Measurements from ENCODE around the gene CACNA2D4. TPM values are rescaled to one million over a fixed set of nuclear protein-coding genes. Genes with fewer than 3 reads are reported as not detected.

Gene CACNA2D4
- total RNA-seq, 1 experiment from 2014 or later: 3.6 TPM

DNA sequence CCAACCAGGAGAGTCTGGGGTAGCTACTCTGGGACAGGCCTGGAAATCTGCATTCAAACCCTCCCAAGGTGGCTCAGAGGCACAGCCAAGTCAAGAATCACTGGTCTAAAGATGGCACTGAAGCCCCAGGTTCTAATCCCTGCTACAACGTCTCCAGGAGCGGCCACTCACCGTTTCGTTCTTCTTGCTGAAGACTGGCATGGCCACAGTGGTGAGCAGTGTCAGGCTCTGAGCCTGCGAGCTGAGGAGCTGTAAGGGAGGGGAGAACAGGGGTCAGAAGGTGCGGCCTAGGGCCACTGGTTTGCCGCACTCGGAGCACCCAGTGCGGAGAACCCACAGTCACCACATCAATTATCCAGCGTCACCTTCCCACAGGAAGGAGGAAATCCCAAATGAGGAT lies 38.8 kb downstream of the CACNA2D4 start:
- Histone ChIP-seq H3K27me3 (no peaks in the 10 kb centered on the region), H3K4me3 (no peak overlapping the region), H3K9me3 (replicated peaks) (no peaks in the 10 kb centered on the region), H3K27ac (no peak overlapping the region), H3K4me1 (no peaks in the 10 kb centered on the region), H3K36me3 (no peaks in the 10 kb centered on the region)
- no peak for DNase-seq

DNA sequence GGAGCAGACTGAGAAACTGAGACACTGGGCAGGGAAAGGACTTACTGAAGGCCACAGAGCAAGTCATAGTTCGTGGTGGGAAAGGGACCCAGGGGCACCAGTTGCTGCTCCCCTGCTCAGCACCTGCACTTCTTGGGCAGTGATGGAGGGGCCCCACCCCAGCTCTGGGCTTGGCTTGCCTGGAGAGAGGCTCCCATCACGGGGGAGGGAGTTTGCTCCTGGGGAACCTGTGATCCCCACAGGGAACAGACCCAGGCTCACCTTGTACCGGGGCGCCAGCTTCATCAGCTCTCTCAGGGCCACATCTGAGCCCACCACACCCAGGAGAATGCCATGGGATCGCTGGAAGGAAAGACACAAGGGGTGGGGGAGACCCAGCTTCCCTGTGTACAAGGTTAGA lies 39.8 kb downstream of the CACNA2D4 start:
- Histone ChIP-seq H3K4me1 (no peaks in the 10 kb centered on the region), H3K27ac (no peak overlapping the region), H3K27me3 (no peaks in the 10 kb centered on the region), H3K36me3 (no peaks in the 10 kb centered on the region), H3K9me3 (replicated peaks) (no peaks in the 10 kb centered on the region), H3K4me3 (no peak overlapping the region)
- DNase-seq: no peak

DNA sequence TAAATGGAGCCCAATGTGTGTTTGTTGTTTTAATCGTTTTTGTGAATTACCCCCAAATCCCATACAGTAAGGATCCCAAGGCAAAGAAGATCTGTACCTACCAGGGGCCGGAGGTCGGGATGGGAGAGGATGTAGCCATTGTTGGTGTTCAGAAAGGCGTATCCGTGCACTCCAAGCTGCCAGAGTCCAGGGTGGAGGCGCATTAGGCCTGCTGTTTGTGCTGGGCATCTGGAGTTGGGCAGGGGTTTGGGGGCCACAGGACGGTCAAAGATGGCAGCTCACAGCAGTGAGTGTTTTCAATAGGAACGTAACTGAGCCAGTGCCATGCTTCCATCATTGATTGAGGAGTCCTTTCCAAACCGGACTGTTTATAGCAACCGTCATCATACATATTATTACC lies 40.2 kb downstream of the CACNA2D4 start:
- H3K4me1 ChIP-seq: no peaks in the 10 kb centered on the region
- no peaks in the 10 kb centered on the region for H3K27me3 ChIP-seq
- H3K9me3 ChIP-seq (replicated peaks): no peaks in the 10 kb centered on the region
- H3K4me3 ChIP-seq: no peak overlapping the region
- H3K36me3 ChIP-seq: no peaks in the 10 kb centered on the region
- DNase-seq: no peak
- H3K27ac ChIP-seq: no peak overlapping the region

DNA sequence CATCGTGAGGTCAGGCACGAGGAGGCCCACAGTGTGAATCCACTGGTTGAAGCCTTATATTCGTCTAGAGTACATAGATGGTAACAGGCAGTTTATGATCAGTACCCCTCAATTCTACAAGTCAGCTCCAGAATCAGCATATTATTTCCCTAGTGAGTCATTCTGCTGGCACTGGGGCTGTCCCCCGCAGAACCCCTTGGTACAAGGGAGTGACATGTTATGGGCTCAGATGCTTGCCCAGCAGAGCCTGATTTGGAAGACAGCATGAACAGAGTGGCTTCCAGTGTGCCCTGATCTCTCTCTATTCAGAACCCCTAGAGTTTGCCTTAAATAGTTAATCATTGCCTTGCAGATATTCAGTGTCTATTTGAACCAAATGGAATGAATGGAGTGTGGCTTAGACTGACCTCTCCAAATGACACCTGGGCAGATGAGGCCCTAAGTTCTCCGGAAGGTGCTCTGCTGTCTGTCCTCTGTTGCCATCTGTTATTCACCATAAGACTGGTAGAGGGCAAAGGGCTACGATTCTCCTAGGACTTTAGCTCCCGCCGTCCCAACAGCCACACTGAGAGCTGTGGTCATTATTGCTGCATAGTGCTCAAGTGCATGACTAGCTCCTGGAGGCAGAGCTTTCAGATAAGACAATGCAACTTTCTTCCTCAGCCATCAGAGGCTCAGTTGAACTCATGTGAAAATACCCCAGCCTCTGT lies 41.1 kb downstream of the CACNA2D4 start:
- no peak for DNase-seq
- H3K4me3 ChIP-seq: no peak overlapping the region
- H3K27ac ChIP-seq: no peak overlapping the region
- H3K4me1 ChIP-seq: no peaks in the 10 kb centered on the region
- H3K36me3 ChIP-seq: no peaks in the 10 kb centered on the region
- no peaks in the 10 kb centered on the region for H3K27me3 ChIP-seq
- H3K9me3 ChIP-seq (replicated peaks): no peaks in the 10 kb centered on the region

DNA sequence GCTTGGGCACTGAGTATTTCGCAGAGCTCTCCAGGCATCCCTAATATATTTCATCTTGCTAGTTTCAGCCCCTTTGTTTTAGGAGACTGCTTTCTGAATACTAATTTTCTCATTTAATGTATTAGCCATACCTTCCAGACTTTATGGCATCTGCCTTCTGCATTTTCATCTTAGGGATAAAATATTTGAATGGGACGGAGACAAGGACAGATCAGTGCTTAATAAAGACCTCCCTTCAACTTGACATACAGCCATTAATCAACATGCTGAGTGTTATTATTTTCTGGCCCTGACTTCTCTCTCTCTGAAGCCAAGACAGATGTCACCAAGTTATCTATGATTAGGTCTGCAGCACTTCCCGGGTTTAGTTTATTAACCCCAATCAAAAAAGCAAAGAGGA lies 42.4 kb downstream of the CACNA2D4 start:
- Histone ChIP-seq H3K36me3 (no peaks in the 10 kb centered on the region), H3K27me3 (no peaks in the 10 kb centered on the region), H3K27ac (no peak overlapping the region), H3K4me3 (no peak overlapping the region), H3K9me3 (replicated peaks) (no peaks in the 10 kb centered on the region), H3K4me1 (no peaks in the 10 kb centered on the region)
- no peak for DNase-seq

DNA sequence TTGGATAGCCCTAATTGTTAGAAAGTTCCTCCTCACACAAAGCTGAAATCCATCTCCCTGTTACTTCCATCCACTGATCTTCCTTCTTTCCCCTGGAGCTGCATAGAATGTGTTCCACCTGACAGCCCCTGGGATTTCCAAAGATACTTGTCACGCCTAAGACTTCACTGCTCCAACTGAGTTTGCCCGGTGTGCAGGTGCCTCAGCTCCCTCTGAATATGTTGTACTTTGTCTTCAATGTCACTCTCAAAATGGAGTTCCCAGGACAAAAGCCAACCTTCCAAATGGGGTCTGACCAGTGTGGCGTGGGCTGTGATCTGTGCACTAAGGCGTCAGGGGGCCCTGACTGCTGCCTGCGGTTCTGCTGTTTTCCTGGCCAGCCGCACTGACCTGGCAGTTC lies 42.8 kb downstream of the CACNA2D4 start:
- Histone ChIP-seq H3K9me3 (replicated peaks) (no peaks in the 10 kb centered on the region), H3K4me1 (no peaks in the 10 kb centered on the region), H3K27ac (no peak overlapping the region), H3K36me3 (no peaks in the 10 kb centered on the region), H3K27me3 (no peaks in the 10 kb centered on the region), H3K4me3 (no peak overlapping the region)
- DNase-seq: no peak

DNA sequence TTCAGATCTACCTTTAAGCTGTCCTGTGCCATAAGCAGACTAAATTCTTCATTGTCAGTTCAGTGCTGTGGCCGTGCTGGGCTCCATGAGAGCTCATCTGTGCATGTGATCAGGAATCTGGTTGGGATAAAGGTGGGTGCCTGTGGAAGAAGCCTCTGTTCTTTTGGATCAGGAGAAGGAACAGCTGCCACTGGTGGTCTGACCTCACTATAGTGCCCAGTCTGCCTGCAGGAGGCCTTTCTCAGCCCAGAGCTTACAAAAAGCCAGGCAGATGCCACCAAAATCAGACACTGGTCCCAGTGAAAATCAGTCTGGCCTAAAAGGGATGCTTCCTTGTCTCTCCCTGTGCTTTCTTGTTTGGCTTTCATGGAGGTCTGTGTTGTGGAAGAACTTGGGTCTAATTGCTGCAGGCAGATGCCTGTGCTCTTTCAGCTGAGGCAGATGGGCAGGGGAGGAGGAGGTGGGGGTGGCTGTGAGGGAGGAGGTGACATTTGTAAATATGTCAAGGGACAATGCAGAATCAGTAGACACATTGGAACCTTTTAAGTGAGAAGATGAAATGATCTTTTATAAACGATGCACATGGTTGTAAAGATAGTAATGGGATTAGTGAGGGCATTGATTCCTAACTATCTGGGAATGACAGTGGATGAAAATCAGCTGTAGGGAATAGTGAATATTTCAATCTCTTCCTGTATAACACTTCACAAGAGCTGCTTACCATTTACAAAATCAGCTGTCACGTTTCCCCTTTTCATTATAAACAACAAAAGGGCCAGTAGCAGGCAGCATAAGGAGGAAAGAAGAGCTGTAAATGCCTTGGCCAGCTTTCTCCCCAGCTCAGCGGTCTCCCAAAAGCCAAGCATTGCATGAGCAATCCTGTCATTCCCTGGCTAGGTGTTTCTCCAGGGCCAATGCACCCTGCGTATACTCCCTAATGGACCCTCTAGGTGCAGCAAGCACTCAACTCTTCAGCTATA lies 44.6 kb downstream of the CACNA2D4 start:
- no peak overlapping the region for H3K4me3 ChIP-seq
- H3K9me3 ChIP-seq (replicated peaks): no peaks in the 10 kb centered on the region
- no peaks in the 10 kb centered on the region for H3K27me3 ChIP-seq
- no peaks in the 10 kb centered on the region for H3K36me3 ChIP-seq
- DNase-seq: no peak
- no peaks in the 10 kb centered on the region for H3K4me1 ChIP-seq
- H3K27ac ChIP-seq: no peak overlapping the region

DNA sequence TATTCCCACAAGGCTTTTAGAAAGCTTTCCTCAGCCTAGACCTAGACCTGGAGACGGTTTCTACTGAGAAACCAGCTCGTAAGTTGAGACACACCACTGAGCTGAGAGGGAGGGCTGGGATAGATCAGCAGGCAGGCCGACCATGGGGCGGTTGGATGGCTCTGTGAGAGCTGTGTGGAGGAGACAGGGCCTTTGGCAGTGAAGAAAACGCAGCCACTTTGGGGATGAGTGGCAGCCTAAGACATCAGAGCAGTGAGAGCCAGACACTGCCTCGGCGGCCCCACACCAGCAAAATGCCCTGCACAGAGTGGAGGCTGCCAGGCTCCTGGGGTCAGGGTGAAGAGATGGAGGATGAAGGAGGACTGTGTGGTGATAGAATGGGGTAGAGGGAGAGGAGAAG lies 46.0 kb downstream of the CACNA2D4 start:
- Histone ChIP-seq H3K4me1 (no peaks in the 10 kb centered on the region), H3K36me3 (no peaks in the 10 kb centered on the region), H3K9me3 (replicated peaks) (no peaks in the 10 kb centered on the region), H3K4me3 (no peak overlapping the region), H3K27ac (no peak overlapping the region), H3K27me3 (no peaks in the 10 kb centered on the region)
- no peak for DNase-seq

DNA sequence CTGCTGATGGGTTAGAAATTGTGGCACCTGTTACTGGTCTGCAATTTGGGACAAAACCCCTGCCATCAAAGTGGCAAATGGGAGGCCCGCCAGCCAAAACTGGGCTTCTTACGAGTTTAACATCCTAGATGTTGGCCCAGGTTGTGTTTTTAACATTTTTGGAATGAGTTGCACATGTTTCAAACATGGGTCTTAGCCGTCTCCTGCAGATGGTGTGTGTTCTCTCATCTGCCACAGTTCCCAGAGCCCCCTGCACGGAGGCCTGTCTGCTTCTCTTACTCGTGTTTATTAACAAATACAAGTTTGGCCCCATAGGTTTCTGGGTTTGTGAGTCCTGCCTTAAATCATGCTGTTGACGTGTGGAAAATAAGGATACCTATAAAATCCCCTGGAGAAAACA lies 46.5 kb downstream of the CACNA2D4 start:
- no peak overlapping the region for H3K4me3 ChIP-seq
- H3K4me1 ChIP-seq: no peaks in the 10 kb centered on the region
- no peaks in the 10 kb centered on the region for H3K9me3 ChIP-seq (replicated peaks)
- DNase-seq: no peak
- H3K27me3 ChIP-seq: no peaks in the 10 kb centered on the region
- H3K27ac ChIP-seq: no peak overlapping the region
- H3K36me3 ChIP-seq: no peaks in the 10 kb centered on the region

DNA sequence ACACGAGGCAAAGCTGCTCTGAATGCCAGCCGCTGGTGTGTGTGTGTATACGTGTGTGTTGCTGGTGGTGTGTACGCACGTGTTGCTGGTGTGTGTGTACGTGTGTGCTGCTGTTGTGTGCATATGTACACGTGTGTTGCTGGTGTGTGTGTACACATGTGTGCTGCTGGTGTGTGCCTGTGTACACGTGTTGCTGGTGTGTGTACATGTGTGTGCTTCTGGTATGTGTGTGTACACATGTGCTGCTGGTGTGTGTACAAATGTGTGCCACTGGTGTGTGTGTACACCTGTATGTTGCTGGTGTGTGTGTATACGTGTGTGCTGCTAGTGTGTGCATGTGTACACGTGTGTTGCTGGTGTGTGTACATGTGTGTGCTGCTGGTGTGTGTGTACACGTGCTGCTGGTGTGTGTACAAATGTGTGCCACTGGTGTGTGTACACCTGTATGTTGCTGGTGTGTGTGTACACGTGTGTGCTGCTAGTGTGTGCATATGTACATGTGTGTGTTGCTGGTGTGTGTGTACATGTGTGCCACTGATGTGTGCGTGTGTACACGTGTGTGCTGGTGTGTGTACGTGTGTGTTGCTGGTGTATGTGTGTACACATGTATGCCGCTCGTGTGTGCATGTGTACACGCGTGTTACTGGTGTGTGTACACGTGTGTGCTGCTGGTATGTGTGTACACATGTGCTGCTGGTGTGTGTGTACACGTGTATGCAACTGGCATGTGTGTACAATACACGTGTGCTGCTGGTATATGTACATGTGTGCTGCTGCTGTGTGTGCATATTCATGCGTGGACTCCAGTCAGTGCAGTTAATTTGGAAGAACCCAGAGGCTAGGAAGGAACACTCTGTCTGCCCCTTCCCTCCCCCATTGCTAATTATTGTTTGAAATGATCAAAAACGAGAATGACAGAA lies 47.2 kb downstream of the CACNA2D4 start:
- Histone ChIP-seq H3K9me3 (replicated peaks) (no peaks in the 10 kb centered on the region), H3K27me3 (no peaks in the 10 kb centered on the region), H3K4me3 (no peak overlapping the region), H3K4me1 (no peaks in the 10 kb centered on the region), H3K27ac (no peak overlapping the region), H3K36me3 (no peaks in the 10 kb centered on the region)
- DNase-seq: no peak

DNA sequence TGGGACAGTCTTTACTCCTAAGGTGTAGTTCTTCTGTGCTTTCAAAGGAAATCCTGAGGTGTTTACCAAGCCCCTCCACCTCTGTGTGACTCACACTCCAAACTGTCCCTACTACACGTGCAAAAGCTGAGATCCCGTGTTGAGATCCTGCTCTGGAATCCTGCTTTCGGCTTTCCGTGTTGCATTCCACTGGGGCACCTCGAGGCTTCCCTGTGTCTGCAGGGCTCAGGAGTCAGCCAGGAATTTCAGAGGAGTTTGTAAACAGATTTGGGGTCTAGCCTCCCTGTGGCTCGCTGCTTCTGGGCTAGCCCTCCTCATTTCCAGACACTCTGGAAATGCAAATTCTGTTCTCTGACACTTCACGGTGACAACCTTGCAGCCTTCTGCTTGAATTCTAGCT lies 48.4 kb downstream of the CACNA2D4 start:
- no peak for DNase-seq
- no peaks in the 10 kb centered on the region for H3K9me3 ChIP-seq (replicated peaks)
- no peaks in the 10 kb centered on the region for H3K27me3 ChIP-seq

DNA sequence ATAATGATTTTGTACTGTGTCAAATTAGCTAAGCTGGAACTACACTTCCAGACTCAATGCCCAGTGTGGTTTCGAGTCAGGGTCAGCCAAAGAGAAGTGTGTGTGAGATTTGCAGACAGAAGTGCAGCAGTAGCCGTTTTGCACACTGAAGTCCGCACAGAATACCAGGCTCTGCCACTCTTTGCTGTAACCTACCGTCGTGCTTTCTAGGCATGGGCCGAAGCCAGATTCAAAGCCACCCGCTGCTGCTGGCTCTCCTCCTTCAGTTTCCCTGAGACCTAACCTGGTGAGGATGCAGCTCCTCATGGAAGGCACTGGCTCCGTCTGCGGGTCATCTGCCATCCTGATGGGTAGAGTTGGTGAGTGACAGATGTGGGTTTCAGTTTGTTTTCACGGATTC lies 49.3 kb downstream of the CACNA2D4 start:
- DNase-seq: no peak
- H3K27ac ChIP-seq: no peak overlapping the region

More for the DNA sequence above, 48.4 kb downstream of the CACNA2D4 start:
- H3K4me3 ChIP-seq: no peak overlapping the region
- no peaks in the 10 kb centered on the region for H3K36me3 ChIP-seq
- no peaks in the 10 kb centered on the region for H3K4me1 ChIP-seq
- no peak overlapping the region for H3K27ac ChIP-seq

DNA sequence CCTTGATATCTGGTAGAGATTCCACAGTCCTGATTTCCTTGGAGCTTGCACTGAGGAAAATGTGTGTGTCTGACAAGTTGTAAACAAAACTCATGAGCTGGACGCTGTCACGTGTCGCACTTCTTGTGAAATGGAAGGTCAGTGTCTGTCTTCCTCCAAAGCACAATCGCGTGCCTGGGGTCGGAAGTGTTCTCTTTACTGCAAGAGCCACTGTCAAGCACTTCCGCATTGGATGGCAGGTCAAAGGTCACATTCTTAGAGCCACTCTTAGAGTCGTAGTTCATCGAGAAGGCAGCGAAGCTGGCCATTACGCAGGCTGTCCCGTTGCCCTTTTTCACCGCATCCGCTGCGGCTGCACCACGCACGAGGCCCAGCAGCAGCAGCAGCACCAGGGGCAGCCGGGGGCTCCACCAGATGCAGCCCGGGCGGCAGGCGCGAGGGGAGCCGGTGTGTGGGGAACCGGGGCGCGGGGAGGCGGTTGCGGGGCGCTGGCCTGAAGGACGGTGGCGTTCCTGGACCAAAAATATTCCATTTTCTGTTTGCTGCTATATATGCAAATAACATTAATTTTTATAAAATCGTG lies 53.1 kb downstream of the CACNA2D4 start:
- Histone ChIP-seq H3K9me3 (replicated peaks) (no peaks in the 10 kb centered on the region), H3K27me3 (no peaks in the 10 kb centered on the region), H3K36me3 (no peaks in the 10 kb centered on the region; the same call in 1 of the 2 replicates), H3K27ac (no peak overlapping the region), H3K4me3 (no peak overlapping the region), H3K4me1 (no peaks in the 10 kb centered on the region)
- no peak for DNase-seq

More for the DNA sequence above, 49.3 kb downstream of the CACNA2D4 start:
- H3K4me1 ChIP-seq: no peaks in the 10 kb centered on the region
- no peaks in the 10 kb centered on the region for H3K9me3 ChIP-seq (replicated peaks)
- no peaks in the 10 kb centered on the region for H3K27me3 ChIP-seq
- H3K36me3 ChIP-seq: no peaks in the 10 kb centered on the region
- H3K4me3 ChIP-seq: no peak overlapping the region

DNA sequence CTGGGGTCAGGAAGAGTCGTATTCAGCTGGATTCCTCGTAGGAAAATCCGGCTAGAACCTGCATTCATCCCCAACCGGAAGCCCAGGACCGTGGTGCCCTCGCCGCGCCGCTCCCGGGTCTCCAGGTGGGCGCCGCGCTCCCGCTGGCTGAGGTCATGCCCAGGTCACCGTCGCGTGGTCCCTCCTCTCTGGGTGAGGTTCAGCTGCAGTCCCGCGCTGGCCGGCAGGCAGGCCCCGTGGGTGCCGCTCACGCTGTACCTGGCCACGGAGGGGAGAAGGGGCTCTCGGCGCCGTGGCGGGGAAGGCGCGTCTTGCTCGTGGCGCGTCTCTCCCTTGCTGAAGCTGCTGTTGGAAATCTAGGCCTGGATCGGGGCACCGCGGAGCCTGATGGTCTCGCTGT lies 53.6 kb downstream of the CACNA2D4 start:
- Histone ChIP-seq H3K4me3 (no peak overlapping the region), H3K27ac (no peak overlapping the region), H3K4me1 (no peaks in the 10 kb centered on the region), H3K27me3 (no peaks in the 10 kb centered on the region), H3K36me3 (no peaks in the 10 kb centered on the region; the same call in 1 of the 2 replicates), H3K9me3 (replicated peaks) (no peaks in the 10 kb centered on the region)
- no peak for DNase-seq

All from SJCRH30 (cell line).